BE2C (cell line): ENCODE data around the gene G6PC2.
"Not testable (repeated sequence)": the region's sequence is repeated elsewhere in the genome, so short reads cannot be mapped to it uniquely, and the experiment has no call there.

Experiments used
- DNase-seq: peaks from one replicate; pipeline ENCODE4 v3.0.0-alpha.2; 2020
- H3K27me3 ChIP-seq: fragments of 250-450 bp; sonication (Bioruptor Pico); 2 replicates; pipeline ENCODE4 v1.5.1; 2020; ENCODE audit warnings: mild to moderate bottlenecking
- H3K36me3 ChIP-seq: fragments of 250-450 bp; sonication (Bioruptor Pico); 2 replicates; pipeline ENCODE4 v1.5.1; 2020; ENCODE audit warnings: mild to moderate bottlenecking
- H3K4me1 ChIP-seq: fragments of 250-450 bp; sonication (Bioruptor Pico); 2 replicates; pipeline ENCODE4 v1.5.1; 2020
- H3K4me3 ChIP-seq: 2 replicates; pipeline ENCODE4 v1.5.1; 2011; ENCODE audit warnings: low read depth, low read length
- H3K9me3 ChIP-seq: fragments of 250-450 bp; sonication (Bioruptor Pico); 2 replicates; pipeline ENCODE4 v1.5.1; 2020
- TF ChIP-seq, protein P1 (sequence below): IDR thresholded peaks from 2 replicates; pipeline ENCODE4 v1.5.1; 2012; ENCODE audit warnings: mild to moderate bottlenecking, low read depth, low read length

G6PC2 gene

DNA sequence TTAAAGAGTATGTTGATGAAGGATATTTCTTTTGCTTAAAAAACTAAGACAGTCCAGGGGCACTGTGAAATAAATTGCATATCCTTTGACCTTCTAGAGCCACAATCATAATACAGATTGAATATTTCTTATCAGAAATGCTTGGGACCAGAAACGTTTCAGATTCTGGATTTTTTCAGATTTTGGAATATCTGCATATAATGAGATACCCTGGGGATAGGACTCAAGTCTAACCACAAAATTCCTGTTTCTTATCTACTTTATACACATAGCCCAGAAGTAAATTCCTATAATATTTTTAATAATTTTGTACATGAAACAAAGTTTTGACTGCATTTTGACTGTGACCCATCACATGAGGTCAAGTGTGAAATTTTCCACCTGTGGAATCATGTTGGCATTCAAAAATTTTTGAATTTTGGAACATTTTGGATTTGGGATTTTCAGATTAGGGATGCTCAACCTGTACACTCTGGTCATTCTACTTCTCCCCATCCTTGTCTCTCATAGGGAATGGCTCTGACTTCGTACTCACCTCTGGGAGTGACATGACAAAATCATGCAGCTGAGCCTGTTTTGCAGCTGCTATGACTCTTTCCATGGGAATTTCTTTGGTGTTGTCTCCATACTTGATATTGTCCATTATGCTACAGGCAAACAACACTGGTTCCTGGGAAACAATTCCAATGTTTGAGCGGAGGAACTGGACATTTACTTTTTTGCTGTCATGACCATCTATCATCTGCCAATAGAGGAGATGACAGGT, 25.7 kb downstream of the G6PC2 start:
- TF ChIP-seq, protein P1, sequence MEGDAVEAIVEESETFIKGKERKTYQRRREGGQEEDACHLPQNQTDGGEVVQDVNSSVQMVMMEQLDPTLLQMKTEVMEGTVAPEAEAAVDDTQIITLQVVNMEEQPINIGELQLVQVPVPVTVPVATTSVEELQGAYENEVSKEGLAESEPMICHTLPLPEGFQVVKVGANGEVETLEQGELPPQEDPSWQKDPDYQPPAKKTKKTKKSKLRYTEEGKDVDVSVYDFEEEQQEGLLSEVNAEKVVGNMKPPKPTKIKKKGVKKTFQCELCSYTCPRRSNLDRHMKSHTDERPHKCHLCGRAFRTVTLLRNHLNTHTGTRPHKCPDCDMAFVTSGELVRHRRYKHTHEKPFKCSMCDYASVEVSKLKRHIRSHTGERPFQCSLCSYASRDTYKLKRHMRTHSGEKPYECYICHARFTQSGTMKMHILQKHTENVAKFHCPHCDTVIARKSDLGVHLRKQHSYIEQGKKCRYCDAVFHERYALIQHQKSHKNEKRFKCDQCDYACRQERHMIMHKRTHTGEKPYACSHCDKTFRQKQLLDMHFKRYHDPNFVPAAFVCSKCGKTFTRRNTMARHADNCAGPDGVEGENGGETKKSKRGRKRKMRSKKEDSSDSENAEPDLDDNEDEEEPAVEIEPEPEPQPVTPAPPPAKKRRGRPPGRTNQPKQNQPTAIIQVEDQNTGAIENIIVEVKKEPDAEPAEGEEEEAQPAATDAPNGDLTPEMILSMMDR: no peak
- DNase-seq: no peak
- Histone ChIP-seq H3K36me3 (no peaks in the 10 kb centered on the region), H3K4me1 (no peaks in the 10 kb centered on the region), H3K4me3 (no peak overlapping the region), H3K9me3 (no peaks in the 10 kb centered on the region), H3K27me3 (no peaks in the 10 kb centered on the region)

DNA sequence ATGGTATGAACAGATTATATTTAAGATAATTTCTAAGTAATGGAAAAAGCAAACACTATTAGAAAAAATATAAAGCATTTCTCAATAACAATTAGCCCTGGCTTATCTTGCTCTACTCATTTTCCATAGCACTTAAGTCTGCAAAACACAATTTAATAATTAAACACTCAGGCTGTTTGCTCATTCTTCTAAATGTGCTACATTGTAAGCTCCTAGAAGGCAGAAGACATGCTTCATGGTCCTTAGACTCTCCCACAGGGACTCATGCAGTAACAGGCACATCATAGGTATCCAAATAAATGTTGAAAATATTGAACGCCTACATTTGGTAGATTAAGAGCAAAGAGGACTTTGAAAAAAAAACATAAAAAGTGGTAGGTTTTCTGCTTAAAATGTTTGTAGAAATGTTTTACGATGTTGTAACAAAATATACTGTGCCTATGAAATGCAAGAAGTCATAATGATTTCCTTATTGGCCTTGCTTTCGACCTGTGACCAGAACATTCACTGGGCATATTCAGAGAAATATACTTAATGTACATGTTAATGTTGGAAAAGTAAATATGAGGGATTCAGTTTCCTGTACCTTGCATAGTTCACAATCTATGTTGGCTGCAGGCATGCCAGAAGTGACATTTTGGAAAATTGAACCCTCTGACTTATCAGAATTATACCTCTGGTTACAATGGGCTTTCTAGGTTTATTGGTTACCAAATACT, 27.2 kb downstream of the G6PC2 start:
- Histone ChIP-seq H3K9me3 (no peaks in the 10 kb centered on the region), H3K36me3 (no peaks in the 10 kb centered on the region), H3K27me3 (no peaks in the 10 kb centered on the region), H3K4me1 (no peaks in the 10 kb centered on the region), H3K4me3 (no peak overlapping the region)
- no peak for DNase-seq
- TF ChIP-seq, protein P1: no peak

DNA sequence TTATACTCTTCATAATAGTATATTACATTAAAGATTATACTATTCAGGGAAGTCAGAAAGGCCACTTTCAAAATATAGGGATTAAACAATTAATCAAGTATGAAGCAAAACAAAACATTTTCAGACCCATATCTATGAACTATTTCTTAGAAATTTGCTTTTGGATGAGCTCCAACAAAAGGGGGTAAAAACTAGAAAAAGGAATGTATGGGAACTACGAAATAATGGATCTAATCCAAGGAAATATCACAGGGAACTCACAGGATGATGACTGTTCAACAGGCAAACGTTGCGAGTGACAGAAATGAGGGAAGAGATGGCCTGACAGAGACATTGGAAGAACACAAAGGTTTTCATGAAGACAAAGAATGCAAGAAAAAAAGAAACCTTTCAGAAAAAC, 27.9 kb downstream of the G6PC2 start:
- no peak overlapping the region for H3K4me3 ChIP-seq
- H3K4me1 ChIP-seq: no peaks in the 10 kb centered on the region
- no peaks in the 10 kb centered on the region for H3K36me3 ChIP-seq
- TF ChIP-seq, protein P1: no peak
- no peak for DNase-seq
- no peaks in the 10 kb centered on the region for H3K27me3 ChIP-seq
- no peaks in the 10 kb centered on the region for H3K9me3 ChIP-seq

DNA sequence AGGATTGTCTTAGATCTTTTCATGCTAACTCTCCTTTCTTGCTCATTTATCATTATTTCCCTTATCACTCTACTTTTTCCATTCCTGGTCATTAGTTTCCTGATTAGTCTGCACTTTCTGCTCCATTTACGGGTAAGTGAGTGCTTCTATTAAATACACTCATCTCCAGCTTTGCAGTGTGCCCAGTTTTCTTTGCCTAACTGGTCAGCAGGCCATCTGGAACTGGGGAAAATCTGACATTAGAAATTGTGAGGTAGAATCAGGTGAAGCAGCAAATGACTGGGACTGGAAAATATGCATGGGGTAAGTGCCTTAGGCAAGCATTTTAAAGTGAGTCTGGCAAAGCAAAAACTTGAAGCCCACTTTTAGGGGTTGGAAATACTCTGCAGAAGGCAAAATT, 29.2 kb downstream of the G6PC2 start:
- no peaks in the 10 kb centered on the region for H3K36me3 ChIP-seq
- H3K4me1 ChIP-seq: no peaks in the 10 kb centered on the region
- TF ChIP-seq, protein P1: no peak
- H3K4me3 ChIP-seq: no peak overlapping the region
- H3K9me3 ChIP-seq: no peaks in the 10 kb centered on the region
- no peaks in the 10 kb centered on the region for H3K27me3 ChIP-seq
- DNase-seq: no peak

DNA sequence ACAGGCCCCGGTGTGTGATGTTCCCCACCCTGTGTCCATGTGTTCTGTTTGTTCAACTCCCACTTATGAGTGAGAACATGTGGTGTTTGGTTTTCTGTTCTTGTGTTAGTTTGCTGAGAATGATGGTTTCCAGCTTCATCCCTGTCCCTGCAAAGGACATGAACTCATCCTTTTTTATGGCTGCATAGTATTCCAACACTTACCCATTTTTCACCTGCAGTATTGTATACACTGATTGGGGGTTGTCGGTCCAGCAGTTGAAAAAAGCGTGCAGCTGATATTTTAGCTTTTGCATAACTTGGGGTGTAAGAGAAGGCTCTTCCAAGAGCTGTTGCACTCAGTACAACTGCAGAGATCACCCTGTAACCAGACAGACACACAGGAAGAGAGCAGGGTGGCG, 31.1 kb downstream of the G6PC2 start:
- not testable (repeated sequence) for H3K4me1 ChIP-seq, H3K36me3 ChIP-seq, H3K4me3 ChIP-seq, DNase-seq, H3K9me3 ChIP-seq, H3K27me3 ChIP-seq

DNA sequence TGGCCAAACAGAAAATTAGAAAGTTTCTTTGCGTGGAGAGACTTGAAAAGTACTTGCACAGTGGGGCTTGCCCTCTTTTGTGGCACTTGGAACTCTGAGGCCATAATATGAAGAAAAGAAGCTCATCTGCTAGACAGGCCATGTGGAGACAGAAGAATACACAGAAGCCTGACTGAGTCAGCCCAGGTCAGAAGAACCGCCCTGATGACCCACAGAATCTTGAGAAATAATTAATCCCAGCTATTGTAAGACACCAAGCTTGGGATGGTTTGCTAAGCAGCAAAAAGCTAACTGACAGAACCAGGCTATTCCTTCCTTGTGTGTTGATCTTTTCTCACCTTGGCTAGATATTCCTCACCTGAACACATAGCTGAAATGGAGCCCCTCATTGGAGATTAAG, 33.7 kb downstream of the G6PC2 start:
- Histone ChIP-seq H3K9me3 (no peaks in the 10 kb centered on the region), H3K4me3 (no peak overlapping the region), H3K27me3 (no peaks in the 10 kb centered on the region), H3K36me3 (no peaks in the 10 kb centered on the region), H3K4me1 (no peaks in the 10 kb centered on the region)
- TF ChIP-seq, protein P1: no peak
- DNase-seq: no peak
